ENCODE results near the gene SLC2A10.

SLC2A10 gene

DNA sequence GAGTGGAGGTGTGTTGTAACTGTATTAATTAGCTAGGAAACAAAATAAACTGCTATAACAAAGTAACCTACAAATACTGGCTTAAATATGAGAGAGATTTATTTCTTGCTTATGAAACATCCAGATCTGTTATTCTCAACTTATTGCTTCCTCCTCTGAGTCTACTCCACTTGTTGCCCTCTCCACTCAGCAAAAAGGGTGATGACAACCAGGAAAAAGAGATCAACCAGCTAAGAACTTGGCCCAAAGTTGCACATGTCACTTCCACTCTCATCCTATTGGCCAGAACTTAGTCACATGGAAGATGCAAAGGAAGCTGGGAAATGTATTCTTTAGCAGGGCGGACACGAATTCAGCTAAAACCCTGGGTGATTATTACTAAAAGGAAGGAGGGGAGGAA, 15.0 kb upstream of the SLC2A10 start:
- Mint-ChIP-seq H3K27me3 (ENCODE audit: low read depth) (no peaks in the 10 kb centered on the region), H3K27ac (peak overlapping the region in 1 of 3 experiments; percentile 34), H3K4me1 (no peaks in the 10 kb centered on the region), H3K36me3 (ENCODE audit: low read depth) (no peaks in the 10 kb centered on the region), H3K4me3 (no peak overlapping the region), H3K9me3 (no peaks in the 10 kb centered on the region)
- no peak for TF ChIP-seq CTCF (IDR thresholded peaks at IDR 0.05; ENCODE audit: unreplicated experiment in 3 of 3)

DNA sequence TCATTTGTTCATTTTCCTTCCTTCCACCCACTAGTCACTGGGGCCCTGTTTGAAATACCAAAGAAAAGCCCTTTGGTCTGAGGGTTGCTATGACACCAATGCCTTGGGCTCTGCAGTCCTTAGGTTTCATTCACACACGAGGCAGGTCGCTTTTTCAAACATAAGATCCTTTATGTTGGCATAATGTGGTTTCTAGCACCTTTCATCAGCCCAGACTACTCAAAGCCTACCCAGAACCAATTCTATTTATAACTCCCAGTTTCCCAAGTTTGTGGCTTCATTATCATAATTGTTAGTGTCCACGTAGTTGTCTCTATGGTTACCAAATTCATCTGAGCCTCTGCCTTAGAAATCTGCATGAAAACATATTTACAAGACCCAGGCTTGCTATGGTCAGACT, 13.6 kb upstream of the SLC2A10 start:
- H3K27me3 Mint-ChIP-seq (ENCODE audit: low read depth), result no peaks in the 10 kb centered on the region
- H3K4me3 Mint-ChIP-seq, result no peak overlapping the region
- no peaks in the 10 kb centered on the region for H3K4me1 Mint-ChIP-seq
- peak overlapping the region in 1 of 3 experiments; percentile 53 for H3K27ac Mint-ChIP-seq
- no peaks in the 10 kb centered on the region for H3K36me3 Mint-ChIP-seq (ENCODE audit: low read depth)
- no peak for TF ChIP-seq CTCF (IDR thresholded peaks at IDR 0.05; ENCODE audit: unreplicated experiment in 3 of 3)
- no peaks in the 10 kb centered on the region for H3K9me3 Mint-ChIP-seq

GRCh38 chr20:46696791-46697279, 12.6 kb upstream of the SLC2A10 start:
- TF ChIP-seq CTCF (IDR thresholded peaks at IDR 0.05; ENCODE audit: unreplicated experiment in 3 of 3), result no peak
- Mint-ChIP-seq H3K36me3 (ENCODE audit: low read depth) (no peaks in the 10 kb centered on the region), H3K4me1 (no peaks in the 10 kb centered on the region), H3K4me3 (no peak overlapping the region), H3K9me3 (no peaks in the 10 kb centered on the region), H3K27ac (no peak overlapping the region), H3K27me3 (ENCODE audit: low read depth) (no peaks in the 10 kb centered on the region)

GRCh38 chr20:46698788-46699187, 10.7 kb upstream of the SLC2A10 start:
- H3K27ac Mint-ChIP-seq, result no peak overlapping the region

DNA sequence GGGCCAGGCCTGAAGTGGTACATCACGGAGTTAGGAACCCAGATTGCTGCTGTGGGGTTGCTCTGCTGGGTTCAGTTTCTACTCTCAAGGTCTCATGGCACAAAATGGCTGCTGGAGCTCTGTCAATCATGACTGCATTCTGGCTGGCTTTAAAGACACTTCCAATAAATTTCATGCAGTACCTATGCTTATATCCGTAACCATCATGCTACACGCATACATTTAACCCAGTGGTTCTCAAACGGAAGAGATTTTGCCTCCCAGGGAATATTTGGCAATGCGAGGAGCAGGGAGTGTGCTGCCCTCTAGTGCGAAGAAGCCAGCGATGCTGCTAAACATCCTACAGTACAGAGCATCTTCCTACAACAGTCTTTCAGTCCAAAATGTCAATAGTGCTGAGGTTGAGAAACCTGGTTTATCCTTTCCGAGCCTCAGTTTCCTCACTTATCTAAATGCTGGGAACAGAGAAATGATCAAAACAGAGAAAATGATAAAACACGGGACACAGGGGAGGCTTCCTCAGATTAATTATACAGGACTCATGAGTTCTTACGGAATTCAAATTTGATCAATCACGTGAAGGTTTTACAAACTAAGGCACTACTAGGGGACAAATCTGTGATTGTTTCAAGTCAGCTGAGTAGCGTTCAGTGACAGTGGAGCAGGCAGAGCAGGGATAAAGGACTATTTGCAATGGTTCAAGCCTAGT, 9.6 kb upstream of the SLC2A10 start:
- TF ChIP-seq CTCF (IDR thresholded peaks at IDR 0.05; ENCODE audit: unreplicated experiment in 3 of 3), result peak; percentile 15 to 45 (median 20)
- peak overlapping the region in 1 of 3 experiments; percentile 33 for H3K27ac Mint-ChIP-seq
- H3K36me3 Mint-ChIP-seq (ENCODE audit: low read depth), result no peaks in the 10 kb centered on the region
- H3K9me3 Mint-ChIP-seq, result no peaks in the 10 kb centered on the region
- no peaks in the 10 kb centered on the region for H3K27me3 Mint-ChIP-seq (ENCODE audit: low read depth)
- H3K4me1 Mint-ChIP-seq, result no peaks in the 10 kb centered on the region
- H3K4me3 Mint-ChIP-seq, result no peak overlapping the region

More at GRCh38 chr20:46698788-46699187, 10.7 kb upstream of the SLC2A10 start:
- Mint-ChIP-seq H3K4me3 (no peak overlapping the region), H3K9me3 (no peaks in the 10 kb centered on the region), H3K36me3 (ENCODE audit: low read depth) (no peaks in the 10 kb centered on the region), H3K27me3 (ENCODE audit: low read depth) (no peaks in the 10 kb centered on the region), H3K4me1 (no peaks in the 10 kb centered on the region)
- TF ChIP-seq CTCF (IDR thresholded peaks at IDR 0.05; ENCODE audit: unreplicated experiment in 3 of 3), result no peak

GRCh38 chr20:46700481-46700880, 9.0 kb upstream of the SLC2A10 start:
- TF ChIP-seq CTCF (IDR thresholded peaks at IDR 0.05; ENCODE audit: unreplicated experiment in 3 of 3), result no peak
- Mint-ChIP-seq H3K27ac (no peak overlapping the region), H3K4me1 (no peaks in the 10 kb centered on the region), H3K4me3 (no peak overlapping the region), H3K36me3 (ENCODE audit: low read depth) (no peaks in the 10 kb centered on the region), H3K27me3 (ENCODE audit: low read depth) (no peaks in the 10 kb centered on the region), H3K9me3 (no peaks in the 10 kb centered on the region)

All from nephron (organoid).